B cell (primary cell): Measurements from ENCODE around the gene METAP2. TPM values are rescaled to one million over a fixed set of nuclear protein-coding genes. Genes with fewer than 3 reads are reported as not detected.

Experiments used
- ATAC-seq: fragments of 200-7000 bp; cut with Tn5 transposase; one replicate; pipeline ENCODE4 v1.10.0; 2021; ENCODE audit warnings: low read depth, mild to moderate bottlenecking, moderate number of reproducible peaks, moderate library complexity
- CTCF ChIA-PET: fragments of 350-600 bp; sonication (Branson Sonifier 250); formaldehyde crosslinking; loops from one replicate; lab custom pipeline; 2021; ENCODE audit warnings: antibody characterized with exemption, inconsistent platforms; lab: Charles Lee
- POLR2A ChIA-PET: fragments of 350-600 bp; sonication (Branson Sonifier 250); formaldehyde crosslinking; loops from one replicate; lab custom pipeline; 2021; ENCODE audit warnings: antibody characterized with exemption; lab: Charles Lee
- DNase-seq: peaks from one replicate; pipeline ENCODE4 v3.0.0; 2013
- H2AFZ ChIP-seq: 2 replicates; pipeline ENCODE4 v1.6.1; 2012; ENCODE audit warnings: mild to moderate bottlenecking, low read depth, low read length; ENCODE audit not compliant: insufficient read depth, poor library complexity, severe bottlenecking
- H3K27ac ChIP-seq, 2 donors: 1 replicate in 1 of 2; 2 replicates in 1 of 2; pipeline ENCODE4 v1.5.1; 2012 to 2013; ENCODE audit warnings: low read length in 2 of 2, mild to moderate bottlenecking in 2 of 2, moderate library complexity in 1 of 2
- H3K27me3 ChIP-seq, 4 experiments: fragments of 200-600 bp in 1 of 4; sonication (generic) in 1 of 4; replicated peaks in 1 of 4; 1 replicate in 2 of 4; 2 replicates in 2 of 4; pipeline versions ENCODE4 v1.6.1 to v1.7.0; 2013 to 2016; ENCODE audit warnings: low read length in 3 of 4, mild to moderate bottlenecking in 2 of 4, mixed read lengths in 1 of 4, moderate library complexity in 1 of 4; ENCODE audit not compliant: insufficient read depth in 4 of 4, control insufficient read depth in 3 of 4; ENCODE audit errors: control extremely low read depth in 1 of 4
- H3K36me3 ChIP-seq, 2 experiments: replicated peaks in 1 of 2; 1 replicate in 1 of 2; 2 replicates in 1 of 2; pipeline versions ENCODE4 v1.6.1 to v1.7.1; 2013; ENCODE audit warnings: low read length in 1 of 2; ENCODE audit not compliant: insufficient read depth in 2 of 2, control insufficient read depth in 1 of 2; ENCODE audit errors: control extremely low read depth in 1 of 2, extremely low read depth in 1 of 2
- H3K4me1 ChIP-seq, 2 donors: fragments of 200-600 bp in 1 of 2; sonication (generic) in 1 of 2; 1 replicate in 1 of 2; 2 replicates in 1 of 2; pipeline versions ENCODE4 v1.5.1 to v1.6.1; 2013 to 2017; ENCODE audit warnings: low read length in 2 of 2; ENCODE audit not compliant: control insufficient read depth in 2 of 2, insufficient read depth in 2 of 2
- H3K4me2 ChIP-seq: replicated peaks from 2 replicates; pipeline ENCODE3; 2012; ENCODE audit warnings: mild to moderate bottlenecking, low read depth, low read length; ENCODE audit not compliant: poor library complexity, severe bottlenecking
- H3K4me3 ChIP-seq, 5 experiments: fragments of 200-600 bp in 1 of 5; sonication (generic) in 1 of 5; 1 replicate in 3 of 5; 2 replicates in 2 of 5; pipeline versions ENCODE4 v1.5.1 to v1.7.0; 2011 to 2016; ENCODE audit warnings: low read length in 4 of 5, mild to moderate bottlenecking in 4 of 5, low read depth in 2 of 5, control low read depth in 1 of 5, moderate library complexity in 1 of 5; ENCODE audit not compliant: insufficient read depth in 1 of 5; ENCODE audit errors: control extremely low read depth in 1 of 5, extremely low read depth in 1 of 5
- H3K79me2 ChIP-seq: fragments of 200-600 bp; sonication (generic); one replicate; pipeline ENCODE4 v1.6.0; 2016; ENCODE audit warnings: low read length; ENCODE audit not compliant: control insufficient read depth, insufficient read depth
- H3K9ac ChIP-seq: fragments of 200-600 bp; sonication (generic); 2 replicates; pipeline ENCODE4 v1.6.1; 2017; ENCODE audit warnings: mild to moderate bottlenecking, low read length, moderate library complexity
- H3K9me3 ChIP-seq, 3 donors: one replicate each; pipeline versions ENCODE4 v1.6.1 to v1.7.1; 2013; ENCODE audit warnings: low read length in 2 of 3; ENCODE audit not compliant: control insufficient read depth in 2 of 3, insufficient read depth in 1 of 3; ENCODE audit errors: control extremely low read depth in 1 of 3
- H4K20me1 ChIP-seq: 2 replicates; pipeline ENCODE4 v1.6.0; 2012; ENCODE audit warnings: mild to moderate bottlenecking, low read length; ENCODE audit not compliant: insufficient read depth, control insufficient read depth, poor library complexity, severe bottlenecking
- H3K27ac Mint-ChIP-seq: one replicate; pipeline ENCODE4 v1.8.0; 2021; ENCODE audit warnings: mixed read lengths
- H3K27me3 Mint-ChIP-seq: one replicate; pipeline ENCODE4 v1.8.0; 2021; ENCODE audit warnings: mixed read lengths
- H3K4me1 Mint-ChIP-seq: one replicate; pipeline ENCODE4 v1.8.0; 2021; ENCODE audit warnings: mixed read lengths
- H3K4me3 Mint-ChIP-seq: one replicate; pipeline ENCODE4 v1.8.0; 2021; ENCODE audit warnings: mixed read lengths
- H3K9me3 Mint-ChIP-seq: one replicate; pipeline ENCODE4 v1.8.0; 2022; ENCODE audit warnings: mixed read lengths; ENCODE audit not compliant: insufficient read depth
- EZH2 ChIP-seq: IDR thresholded peaks from 2 replicates; pipeline ENCODE4 v1.6.1; 2012; ENCODE audit warnings: borderline replicate concordance, low read depth, mild to moderate bottlenecking, moderate library complexity, low read length; ENCODE audit not compliant: insufficient read depth, poor library complexity, severe bottlenecking
- WGBS: methylation state at CpG from one replicate; pipeline ENCODE4 v1.1.5; 2013; ENCODE audit warnings: missing lambda C conversion rate; ENCODE audit not compliant: insufficient coverage; 5-methylcytosine and 5-hydroxymethylcytosine counted together
- intact Hi-C: fragments of 100-400 bp; cut with micrococcal nuclease; formaldehyde crosslinking; loops from one replicate; pipeline ENCODE4 v1.10.0; 2022
- polyA plus RNA-seq: library from polyadenylated mRNA; depleted of rRNA; stranded (reverse); fragments of >200 nt; gene quantifications from 2 replicates; pipeline ENCODE4 v1.2.3, GENCODE V29; 2012
- total RNA-seq, 2 donors: library from RNA; stranded (reverse); fragments of 120-200 nt in 1 of 2; gene quantifications; 1 replicate in 1 of 2; 2 replicates in 1 of 2; pipeline versions ENCODE4 v1.2.3 to v1.2.4, GENCODE V29; 2013 to 2022
- TF ChIP-seq, protein P1 (sequence below): fragments of 200-600 bp; IDR thresholded peaks from one replicate; pipeline ENCODE4 v1.8.0; 2022; ENCODE audit warnings: antibody characterized with exemption, mild to moderate bottlenecking

METAP2 gene
- total and polyA plus RNA-seq, 2 donors (not counting 1 experiment from before 2014, with no cell fraction given) = 15.3 to 49.9 TPM

DNA sequence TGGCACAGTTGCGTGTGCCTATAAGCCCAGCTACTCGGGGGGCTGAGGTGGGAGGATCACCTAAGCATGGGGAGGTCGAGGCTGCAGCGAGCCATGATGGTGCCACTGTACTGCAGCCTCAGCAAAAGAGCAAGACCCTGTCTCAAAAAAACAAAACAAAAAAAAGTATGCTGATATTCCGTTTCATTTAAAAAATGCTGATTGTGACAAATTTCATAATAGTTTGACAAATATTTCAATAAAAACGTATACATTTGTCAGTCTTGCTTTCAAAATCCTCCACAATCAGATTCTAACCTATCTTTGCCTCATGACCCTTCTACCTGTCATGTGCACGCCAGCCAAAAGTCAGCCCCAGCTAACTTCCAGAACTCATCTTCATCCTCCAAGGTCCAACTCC, 67.5 kb downstream of the METAP2 start:
- intact Hi-C loops = loop anchor here (10.0 kb wide), 1 partner anchor 313 kb away; the partner anchor contains the start of gene SNRPF
- Histone ChIP-seq H3K9me3 (peaks cover 0 to 1% (median 0%) of the 10 kb centered on the region in 3 donors), H4K20me1 (no peaks in the 10 kb centered on the region), H3K9ac (no peak overlapping the region), H3K4me3 (no peak overlapping the region), H3K27ac (no peak overlapping the region), H3K36me3 (no peaks in the 10 kb centered on the region), H3K27me3 (no peaks in the 10 kb centered on the region), H3K79me2 (no peaks in the 10 kb centered on the region), H2AFZ (no peak overlapping the region), H3K4me2 (no peak overlapping the region), H3K4me1 (no peaks in the 10 kb centered on the region)
- TF ChIP-seq, protein P1, sequence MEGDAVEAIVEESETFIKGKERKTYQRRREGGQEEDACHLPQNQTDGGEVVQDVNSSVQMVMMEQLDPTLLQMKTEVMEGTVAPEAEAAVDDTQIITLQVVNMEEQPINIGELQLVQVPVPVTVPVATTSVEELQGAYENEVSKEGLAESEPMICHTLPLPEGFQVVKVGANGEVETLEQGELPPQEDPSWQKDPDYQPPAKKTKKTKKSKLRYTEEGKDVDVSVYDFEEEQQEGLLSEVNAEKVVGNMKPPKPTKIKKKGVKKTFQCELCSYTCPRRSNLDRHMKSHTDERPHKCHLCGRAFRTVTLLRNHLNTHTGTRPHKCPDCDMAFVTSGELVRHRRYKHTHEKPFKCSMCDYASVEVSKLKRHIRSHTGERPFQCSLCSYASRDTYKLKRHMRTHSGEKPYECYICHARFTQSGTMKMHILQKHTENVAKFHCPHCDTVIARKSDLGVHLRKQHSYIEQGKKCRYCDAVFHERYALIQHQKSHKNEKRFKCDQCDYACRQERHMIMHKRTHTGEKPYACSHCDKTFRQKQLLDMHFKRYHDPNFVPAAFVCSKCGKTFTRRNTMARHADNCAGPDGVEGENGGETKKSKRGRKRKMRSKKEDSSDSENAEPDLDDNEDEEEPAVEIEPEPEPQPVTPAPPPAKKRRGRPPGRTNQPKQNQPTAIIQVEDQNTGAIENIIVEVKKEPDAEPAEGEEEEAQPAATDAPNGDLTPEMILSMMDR = no peak
- TF ChIP-seq EZH2 = no peak
- Mint-ChIP-seq H3K4me3 (no peak overlapping the region), H3K9me3 (no peaks in the 10 kb centered on the region), H3K27ac (no peak overlapping the region), H3K27me3 (no peaks in the 10 kb centered on the region), H3K4me1 (peaks cover 1% of the 10 kb centered on the region)
- no peak for DNase-seq
- no peak for ATAC-seq
- CTCF ChIA-PET = no interaction called here
- POLR2A ChIA-PET = interaction anchor here (0.7 kb wide), 1 partner anchor 721 kb away, joined by 8 read pairs; no protein-coding TSS in a partner anchor
- 97% methylated on average over 6 of the region's 7 CpGs for WGBS

DNA sequence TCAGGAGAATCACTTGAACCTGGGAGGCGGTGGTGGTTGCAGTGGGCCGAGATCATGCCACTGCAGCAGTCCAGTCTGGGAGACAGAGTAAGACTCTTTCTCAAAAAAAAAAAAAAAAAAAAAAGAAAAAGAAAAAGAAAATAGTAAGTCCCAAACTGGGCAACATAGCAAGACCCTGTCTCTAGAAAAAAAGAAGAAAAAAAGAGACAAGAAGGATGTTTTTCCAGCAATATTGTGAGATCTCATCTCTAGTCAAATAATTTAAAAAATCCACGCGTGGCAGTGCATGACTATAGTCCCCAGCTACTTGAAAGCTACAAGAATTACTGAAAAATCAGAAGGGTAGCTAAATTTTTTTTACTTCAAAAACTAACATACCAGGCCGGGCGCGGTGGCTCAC, 69.4 kb downstream of the METAP2 start:
- WGBS = no CpG with 5 or more reads among the region's 7 CpGs
- Mint-ChIP-seq H3K27me3 (peaks cover 6% of the 10 kb centered on the region), H3K9me3 (no peaks in the 10 kb centered on the region), H3K4me3 (no peak overlapping the region), H3K4me1 (peaks cover 15% of the 10 kb centered on the region), H3K27ac (no peak overlapping the region)
- Histone ChIP-seq H3K79me2 (no peaks in the 10 kb centered on the region), H3K27ac (no peak overlapping the region), H3K4me2 (no peak overlapping the region), H3K4me3 (no peak overlapping the region), H3K36me3 (no peaks in the 10 kb centered on the region), H3K4me1 (peaks cover 5 to 7% of the 10 kb centered on the region in 2 donors), H3K27me3 (no peaks in the 10 kb centered on the region), H3K9ac (no peak overlapping the region), H4K20me1 (no peaks in the 10 kb centered on the region), H3K9me3 (peaks cover 0 to 1% (median 0%) of the 10 kb centered on the region in 3 donors), H2AFZ (no peak overlapping the region)
- no peak for TF ChIP-seq EZH2
- TF ChIP-seq, protein P1 = no peak
- ATAC-seq (no peak), DNase-seq (no peak)
- intact Hi-C loops = loop anchor here (10.0 kb wide), 1 partner anchor 311 kb away; the partner anchor contains the start of gene SNRPF
- POLR2A ChIA-PET = no interaction called here
- CTCF ChIA-PET = interaction anchor here (0.7 kb wide), 2 partner anchors 9 to 335 kb away, joined by 4 to 5 read pairs; no protein-coding TSS in a partner anchor
